Measurements from ENCODE around the gene PTCSC3.

Gene PTCSC3

GRCh38 chr14:36176524-36176923 is at the start of gene PTCSC3:
TSS of gene PTCSC3 (minus strand) at chr14:36176722.
- TF ChIP-seq GATA3 (IDR thresholded peaks at IDR 0.05; ENCODE audit: low read depth, low read length): no peak
- no peak for TF ChIP-seq GATA2 (IDR thresholded peaks at IDR 0.05; ENCODE audit: low read depth, low read length)

GRCh38 chr14:36226164-36226563 is 49.6 kb upstream of the PTCSC3 start:
- TF ChIP-seq GATA2 (IDR thresholded peaks at IDR 0.05; ENCODE audit: low read depth, low read length): no peak
- no peak for TF ChIP-seq GATA3 (IDR thresholded peaks at IDR 0.05; ENCODE audit: low read depth, low read length)

- TF ChIP-seq GATA3 (IDR thresholded peaks at IDR 0.05; ENCODE audit: low read depth, low read length) (no peak), GATA2 (IDR thresholded peaks at IDR 0.05; ENCODE audit: low read depth, low read length) (no peak)
These were observed 47.7 kb upstream of the PTCSC3 start for GRCh38 chr14:36224176-36224575.

GRCh38 chr14:36223558-36223957 is 47.0 kb upstream of the PTCSC3 start:
- TF ChIP-seq GATA2 (IDR thresholded peaks at IDR 0.05; ENCODE audit: low read depth, low read length) (no peak), GATA3 (IDR thresholded peaks at IDR 0.05; ENCODE audit: low read depth, low read length) (no peak)

- TF ChIP-seq GATA3 (IDR thresholded peaks at IDR 0.05; ENCODE audit: low read depth, low read length) (no peak), GATA2 (IDR thresholded peaks at IDR 0.05; ENCODE audit: low read depth, low read length) (no peak)
These were observed 46.5 kb upstream of the PTCSC3 start for GRCh38 chr14:36222952-36223468.

GRCh38 chr14:36222337-36222736 is 45.8 kb upstream of the PTCSC3 start:
- TF ChIP-seq GATA2 (IDR thresholded peaks at IDR 0.05; ENCODE audit: low read depth, low read length) (no peak), GATA3 (IDR thresholded peaks at IDR 0.05; ENCODE audit: low read depth, low read length) (no peak)

- TF ChIP-seq GATA3 (IDR thresholded peaks at IDR 0.05; ENCODE audit: low read depth, low read length) (no peak), GATA2 (IDR thresholded peaks at IDR 0.05; ENCODE audit: low read depth, low read length) (no peak)
These were observed 44.6 kb upstream of the PTCSC3 start for GRCh38 chr14:36221112-36221511.

- TF ChIP-seq GATA3 (IDR thresholded peaks at IDR 0.05; ENCODE audit: low read depth, low read length) (no peak), GATA2 (IDR thresholded peaks at IDR 0.05; ENCODE audit: low read depth, low read length) (no peak)
These were observed 41.2 kb upstream of the PTCSC3 start for GRCh38 chr14:36217732-36218131.

- no peak for TF ChIP-seq GATA2 (IDR thresholded peaks at IDR 0.05; ENCODE audit: low read depth, low read length)
- TF ChIP-seq GATA3 (IDR thresholded peaks at IDR 0.05; ENCODE audit: low read depth, low read length): no peak
These were observed 40.5 kb upstream of the PTCSC3 start for GRCh38 chr14:36217027-36217426.

- TF ChIP-seq GATA2 (IDR thresholded peaks at IDR 0.05; ENCODE audit: low read depth, low read length): no peak
- no peak for TF ChIP-seq GATA3 (IDR thresholded peaks at IDR 0.05; ENCODE audit: low read depth, low read length)
These were observed 38.7 kb upstream of the PTCSC3 start for GRCh38 chr14:36215217-36215598.

GRCh38 chr14:36214476-36215216 is 38.1 kb upstream of the PTCSC3 start:
- TF ChIP-seq GATA3 (IDR thresholded peaks at IDR 0.05; ENCODE audit: low read depth, low read length) (no peak), GATA2 (IDR thresholded peaks at IDR 0.05; ENCODE audit: low read depth, low read length) (no peak)

- TF ChIP-seq GATA3 (IDR thresholded peaks at IDR 0.05; ENCODE audit: low read depth, low read length) (no peak), GATA2 (IDR thresholded peaks at IDR 0.05; ENCODE audit: low read depth, low read length) (no peak)
These were observed 36.5 kb upstream of the PTCSC3 start for GRCh38 chr14:36212987-36213386.

GRCh38 chr14:36212577-36212976 is 36.1 kb upstream of the PTCSC3 start:
- no peak for TF ChIP-seq GATA3 (IDR thresholded peaks at IDR 0.05; ENCODE audit: low read depth, low read length)
- TF ChIP-seq GATA2 (IDR thresholded peaks at IDR 0.05; ENCODE audit: low read depth, low read length): no peak

GRCh38 chr14:36208690-36209278 is 32.3 kb upstream of the PTCSC3 start:
- no peak for TF ChIP-seq GATA3 (IDR thresholded peaks at IDR 0.05; ENCODE audit: low read depth, low read length)
- TF ChIP-seq GATA2 (IDR thresholded peaks at IDR 0.05; ENCODE audit: low read depth, low read length): no peak

- TF ChIP-seq GATA2 (IDR thresholded peaks at IDR 0.05; ENCODE audit: low read depth, low read length): no peak
- TF ChIP-seq GATA3 (IDR thresholded peaks at IDR 0.05; ENCODE audit: low read depth, low read length): no peak
These were observed 31.0 kb upstream of the PTCSC3 start for GRCh38 chr14:36207500-36207899.
